Gastrocnemius medialis (tissue), 4 donors: ENCODE measurements around the gene CCR4.

ENCODE experiments used
- POLR2A ChIP-seq, 2 donors: fragments of 450-650 bp; IDR thresholded peaks; one replicate each; pipeline ENCODE4 v1.6.1; 2017; ENCODE audit warnings: antibody characterized with exemption in 2 of 2, mild to moderate bottlenecking in 2 of 2, moderate library complexity in 2 of 2
- TF ChIP-seq, protein P1 (sequence below), 5 experiments: fragments of 450-650 bp in 3 of 5; fragments of 200-600 bp in 2 of 5; sonication (generic) in 2 of 5; IDR thresholded peaks in 4 of 5; conservative IDR thresholded peaks in 1 of 5; 1 replicate in 4 of 5; 2 replicates in 1 of 5; pipeline ENCODE4 v1.5.1; 2016 to 2019; ENCODE audit warnings: antibody characterized with exemption in 5 of 5, mild to moderate bottlenecking in 3 of 5, moderate library complexity in 3 of 5

DNA sequence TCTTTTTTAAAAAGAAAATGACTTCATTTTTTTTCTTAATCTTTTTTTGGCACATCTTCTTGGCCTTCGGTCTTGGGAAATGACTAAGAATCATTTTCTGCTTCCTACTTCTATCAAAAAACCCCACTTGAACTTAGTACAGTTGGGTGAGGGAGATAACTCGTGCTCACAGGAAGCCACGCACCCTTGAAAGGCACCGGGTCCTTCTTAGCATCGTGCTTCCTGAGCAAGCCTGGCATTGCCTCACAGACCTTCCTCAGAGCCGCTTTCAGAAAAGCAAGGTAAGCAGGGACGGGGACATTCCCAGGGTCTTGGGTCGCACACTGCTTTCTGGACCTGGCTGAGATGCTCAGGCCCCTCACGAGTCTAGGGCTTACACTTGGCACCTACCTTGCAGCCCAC, at the start of gene CCR4:
- TF ChIP-seq, protein P1, sequence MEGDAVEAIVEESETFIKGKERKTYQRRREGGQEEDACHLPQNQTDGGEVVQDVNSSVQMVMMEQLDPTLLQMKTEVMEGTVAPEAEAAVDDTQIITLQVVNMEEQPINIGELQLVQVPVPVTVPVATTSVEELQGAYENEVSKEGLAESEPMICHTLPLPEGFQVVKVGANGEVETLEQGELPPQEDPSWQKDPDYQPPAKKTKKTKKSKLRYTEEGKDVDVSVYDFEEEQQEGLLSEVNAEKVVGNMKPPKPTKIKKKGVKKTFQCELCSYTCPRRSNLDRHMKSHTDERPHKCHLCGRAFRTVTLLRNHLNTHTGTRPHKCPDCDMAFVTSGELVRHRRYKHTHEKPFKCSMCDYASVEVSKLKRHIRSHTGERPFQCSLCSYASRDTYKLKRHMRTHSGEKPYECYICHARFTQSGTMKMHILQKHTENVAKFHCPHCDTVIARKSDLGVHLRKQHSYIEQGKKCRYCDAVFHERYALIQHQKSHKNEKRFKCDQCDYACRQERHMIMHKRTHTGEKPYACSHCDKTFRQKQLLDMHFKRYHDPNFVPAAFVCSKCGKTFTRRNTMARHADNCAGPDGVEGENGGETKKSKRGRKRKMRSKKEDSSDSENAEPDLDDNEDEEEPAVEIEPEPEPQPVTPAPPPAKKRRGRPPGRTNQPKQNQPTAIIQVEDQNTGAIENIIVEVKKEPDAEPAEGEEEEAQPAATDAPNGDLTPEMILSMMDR (IDR thresholded peaks at IDR 0.05 in 4 of 5, conservative IDR thresholded peaks at IDR 0.05 in 1 of 5), result no peak
- no peak for TF ChIP-seq POLR2A (IDR thresholded peaks at IDR 0.05)
